ENCODE results near the gene MYO3B. TPM values are rescaled to one million over a fixed set of nuclear protein-coding genes. Genes with fewer than 3 reads are reported as not detected.

Gene MYO3B
- total RNA-seq, 1 experiment from 2014 or later, result 0.63 TPM

DNA sequence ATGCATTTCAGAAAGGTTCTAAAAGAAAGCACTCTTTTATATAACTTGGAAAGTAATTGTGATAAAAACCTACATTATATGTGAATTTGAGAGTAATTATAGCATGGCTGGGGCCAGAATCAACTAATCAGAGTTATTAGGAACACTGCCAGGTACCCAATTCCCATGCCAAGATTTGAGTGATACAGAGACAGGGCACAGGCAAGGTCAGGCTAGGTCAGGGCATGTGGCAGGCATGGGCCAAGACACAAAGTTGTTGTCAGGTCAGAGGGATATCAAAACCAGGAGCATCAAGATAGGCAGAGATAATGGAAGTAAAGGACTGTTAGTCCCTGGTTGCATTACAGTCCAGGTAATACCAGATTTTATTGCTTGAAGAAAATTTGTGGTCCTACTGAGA lies 87.4 kb downstream of the MYO3B start:
- Mint-ChIP-seq H3K27me3 (ENCODE audit: low read depth) (peaks cover 2% of the 10 kb centered on the region), H3K27ac (no peak overlapping the region)
- no peak overlapping the region for H3K9ac ChIP-seq (ENCODE audit: extremely low read depth, insufficient read length, low read length)

More for the DNA sequence above, 87.4 kb downstream of the MYO3B start:
- H3T11ph ChIP-seq (ENCODE audit: low read length), result no peak overlapping the region
- Mint-ChIP-seq H3K4me3 (no peak overlapping the region), H3K4me1 (no peaks in the 10 kb centered on the region), H3K36me3 (ENCODE audit: insufficient read depth in 1 of 3, low read depth in 3 of 3) (peaks cover 15 to 23% (median 17%) of the 10 kb centered on the region in 3 experiments), H3K9me3 (peaks cover 28% of the 10 kb centered on the region in 2 experiments)
- no peak overlapping the region for H2AFZ ChIP-seq (ENCODE audit: low read length)
- no peak overlapping the region for H4K91ac ChIP-seq (ENCODE audit: insufficient read length, low read depth, low read length)
- H3K14ac ChIP-seq (ENCODE audit: insufficient read depth, low read length), result no peak overlapping the region
- no peak overlapping the region for H3K27ac ChIP-seq (ENCODE audit: insufficient read length, low read depth, low read length)
- DNase-seq, result no peak
- H3K4ac ChIP-seq (ENCODE audit: low read depth, low read length), result no peak overlapping the region
- no peaks in the 10 kb centered on the region for H3K27me3 ChIP-seq (ENCODE audit: insufficient read depth, low read length)
- H3K79me1 ChIP-seq (ENCODE audit: insufficient read depth, low read depth, low read length, poor library complexity, severe bottlenecking), result no peaks in the 10 kb centered on the region
- no peak overlapping the region for H3K4me2 ChIP-seq (ENCODE audit: insufficient read depth, insufficient read length, low read length)
- H4K20me1 ChIP-seq (ENCODE audit: control insufficient read depth, insufficient read depth, insufficient read length), result no peaks in the 10 kb centered on the region
- no peak overlapping the region for H2BK20ac ChIP-seq (ENCODE audit: low read depth, low read length, poor library complexity, severe bottlenecking)
- TF ChIP-seq, protein P1, sequence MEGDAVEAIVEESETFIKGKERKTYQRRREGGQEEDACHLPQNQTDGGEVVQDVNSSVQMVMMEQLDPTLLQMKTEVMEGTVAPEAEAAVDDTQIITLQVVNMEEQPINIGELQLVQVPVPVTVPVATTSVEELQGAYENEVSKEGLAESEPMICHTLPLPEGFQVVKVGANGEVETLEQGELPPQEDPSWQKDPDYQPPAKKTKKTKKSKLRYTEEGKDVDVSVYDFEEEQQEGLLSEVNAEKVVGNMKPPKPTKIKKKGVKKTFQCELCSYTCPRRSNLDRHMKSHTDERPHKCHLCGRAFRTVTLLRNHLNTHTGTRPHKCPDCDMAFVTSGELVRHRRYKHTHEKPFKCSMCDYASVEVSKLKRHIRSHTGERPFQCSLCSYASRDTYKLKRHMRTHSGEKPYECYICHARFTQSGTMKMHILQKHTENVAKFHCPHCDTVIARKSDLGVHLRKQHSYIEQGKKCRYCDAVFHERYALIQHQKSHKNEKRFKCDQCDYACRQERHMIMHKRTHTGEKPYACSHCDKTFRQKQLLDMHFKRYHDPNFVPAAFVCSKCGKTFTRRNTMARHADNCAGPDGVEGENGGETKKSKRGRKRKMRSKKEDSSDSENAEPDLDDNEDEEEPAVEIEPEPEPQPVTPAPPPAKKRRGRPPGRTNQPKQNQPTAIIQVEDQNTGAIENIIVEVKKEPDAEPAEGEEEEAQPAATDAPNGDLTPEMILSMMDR (conservative IDR thresholded peaks at IDR 0.05), result no peak
- H3K9me3 ChIP-seq (ENCODE audit: control insufficient read depth, low read depth, low read length), result no peaks in the 10 kb centered on the region
- H4K5ac ChIP-seq (ENCODE audit: insufficient read length, low read depth, low read length), result no peak overlapping the region
- no peaks in the 10 kb centered on the region for H3K23me2 ChIP-seq (ENCODE audit: insufficient read length, low read depth, low read length, poor library complexity, severe bottlenecking)
- H2BK12ac ChIP-seq (ENCODE audit: insufficient read length, low read depth, low read length), result no peak overlapping the region
- no peak overlapping the region for H3K56ac ChIP-seq (ENCODE audit: insufficient read length, low read depth, low read length)
- no peak overlapping the region for H3K18ac ChIP-seq (ENCODE audit: insufficient read length, low read depth, low read length)
- H2BK120ac ChIP-seq (ENCODE audit: low read depth, low read length, poor library complexity, severe bottlenecking), result no peak overlapping the region
- H3K4me1 ChIP-seq (ENCODE audit: insufficient read depth, low read length), result no peaks in the 10 kb centered on the region
- no peak overlapping the region for H2BK15ac ChIP-seq (ENCODE audit: low read depth, low read length)
- H2AK5ac ChIP-seq (ENCODE audit: insufficient read length, low read length), result no peak overlapping the region
- no peaks in the 10 kb centered on the region for H3K79me2 ChIP-seq (ENCODE audit: insufficient read depth, low read length)
- H4K8ac ChIP-seq (replicated peaks; ENCODE audit: insufficient read length, low read depth, low read length), result no peak overlapping the region
- no peak overlapping the region for H2BK5ac ChIP-seq (ENCODE audit: insufficient read length, low read length)
- H3K23ac ChIP-seq (ENCODE audit: insufficient read length, low read depth, low read length), result no peak overlapping the region

All from H9 (cell line).